HUDEP-2 (cell line): ENCODE results near the gene SIGLEC10.

ENCODE experiments used
- DNase-seq, 76 experiments: peaks; one replicate each; lab custom pipeline; 2025; ENCODE audit not compliant: unreplicated experiment in 76 of 76; lab: John Stamatoyannopoulos, UW

The SIGLEC10 gene

DNA sequence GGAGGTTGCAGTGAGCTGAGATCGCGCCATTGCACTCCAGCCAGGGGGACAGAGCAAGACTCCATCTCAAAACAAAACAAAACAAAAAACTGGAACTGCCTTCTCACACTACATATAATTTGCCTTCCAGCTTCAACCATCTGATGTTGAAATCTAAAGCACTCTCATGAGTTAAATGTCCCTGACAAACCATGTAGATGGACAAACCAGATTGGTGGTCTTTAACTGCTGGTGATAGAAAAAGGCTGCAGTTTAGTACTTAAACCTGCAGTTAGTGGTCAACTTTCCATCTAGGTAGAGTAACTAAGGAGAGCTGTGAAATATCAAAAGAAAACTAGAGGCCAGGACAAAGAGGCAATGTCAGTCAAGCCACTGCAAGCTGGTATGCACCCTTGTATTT, 21.3 kb downstream of the SIGLEC10 start:
- DNase-seq, result no peak

DNA sequence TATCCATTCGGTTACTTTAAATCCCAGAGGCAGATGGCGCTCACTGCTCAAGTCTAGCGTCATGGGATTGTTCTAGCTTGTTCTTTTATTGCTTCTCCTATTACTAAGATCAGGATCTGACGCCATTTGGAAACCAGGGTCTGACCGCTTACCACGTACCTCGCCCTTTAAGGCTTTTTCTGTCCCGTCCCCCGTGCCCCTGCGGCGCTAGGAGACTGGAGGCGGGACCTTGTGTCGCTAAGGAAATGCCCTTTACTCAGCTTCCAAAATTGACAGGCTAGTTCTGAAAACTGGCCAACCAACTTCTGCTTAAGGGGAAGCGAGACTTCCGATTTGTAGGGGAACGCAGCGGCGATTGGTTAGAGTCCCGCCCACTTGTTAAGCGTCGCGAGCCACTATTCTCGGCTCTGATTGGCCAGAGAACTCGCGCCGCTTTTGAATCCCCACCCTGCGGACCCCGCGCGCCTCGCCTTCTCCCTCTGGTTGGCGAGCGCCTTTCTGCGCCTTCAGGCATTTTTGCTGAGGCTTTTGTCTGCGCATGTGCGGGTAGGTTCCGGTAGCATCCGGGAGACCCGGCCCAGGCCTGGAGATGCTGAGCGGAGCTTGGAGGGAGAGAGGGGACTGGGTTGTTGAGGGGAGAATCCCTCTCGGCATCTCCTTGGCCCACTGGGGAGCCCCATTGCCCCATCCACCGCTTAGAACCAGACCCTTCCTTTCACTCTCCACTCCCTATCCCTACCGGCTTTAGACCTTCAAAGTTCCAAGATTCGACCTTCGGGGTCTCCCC, 23.2 kb downstream of the SIGLEC10 start:
- peak in 75 of 76 experiments; percentile 84 to 100 (median 99) for DNase-seq

DNA sequence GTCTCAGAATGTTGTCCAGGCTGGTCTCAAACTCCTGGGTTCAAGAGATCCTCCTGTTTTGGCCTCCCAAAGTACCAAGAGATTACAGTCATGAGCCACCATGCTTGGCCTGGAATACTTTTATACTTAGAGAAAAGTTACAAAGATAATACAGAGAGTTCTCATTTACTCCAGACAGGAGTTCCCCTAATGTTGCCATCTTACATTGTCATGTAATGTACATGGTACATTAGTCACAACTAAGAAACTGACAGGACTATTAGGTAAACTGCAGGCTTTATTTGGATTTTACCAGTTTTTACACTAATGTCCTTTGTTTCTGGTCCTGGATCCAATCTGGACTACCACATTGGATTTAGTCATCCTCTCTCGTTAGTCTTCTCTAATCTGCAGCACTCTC, 24.7 kb downstream of the SIGLEC10 start:
- DNase-seq, result no peak

DNA sequence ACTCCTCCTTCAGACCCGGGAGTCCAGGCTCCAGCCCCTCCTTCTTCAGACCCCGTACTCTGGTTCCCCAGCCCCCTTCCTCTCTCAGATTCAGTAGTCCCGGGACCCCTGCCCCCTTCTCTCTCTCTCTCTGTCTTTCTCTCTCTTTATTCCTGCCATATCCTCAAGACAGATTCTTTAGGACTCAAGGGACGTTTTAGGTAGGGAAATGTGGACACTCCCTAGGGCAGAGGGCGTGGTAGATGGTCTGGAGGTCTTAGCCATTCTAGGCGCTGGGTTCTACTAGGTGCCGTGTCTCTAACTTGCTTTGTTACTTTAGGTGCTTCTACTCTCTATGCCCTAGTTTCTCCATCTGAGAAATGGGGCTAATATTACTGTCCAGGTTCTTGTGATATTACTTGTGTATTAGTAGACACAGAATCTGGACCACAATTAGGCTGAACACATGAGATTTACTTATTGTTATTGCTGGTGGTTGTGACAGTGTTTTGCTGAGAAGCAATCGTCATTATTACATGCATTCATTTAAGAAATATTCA, 26.3 kb downstream of the SIGLEC10 start:
- no peak for DNase-seq

DNA sequence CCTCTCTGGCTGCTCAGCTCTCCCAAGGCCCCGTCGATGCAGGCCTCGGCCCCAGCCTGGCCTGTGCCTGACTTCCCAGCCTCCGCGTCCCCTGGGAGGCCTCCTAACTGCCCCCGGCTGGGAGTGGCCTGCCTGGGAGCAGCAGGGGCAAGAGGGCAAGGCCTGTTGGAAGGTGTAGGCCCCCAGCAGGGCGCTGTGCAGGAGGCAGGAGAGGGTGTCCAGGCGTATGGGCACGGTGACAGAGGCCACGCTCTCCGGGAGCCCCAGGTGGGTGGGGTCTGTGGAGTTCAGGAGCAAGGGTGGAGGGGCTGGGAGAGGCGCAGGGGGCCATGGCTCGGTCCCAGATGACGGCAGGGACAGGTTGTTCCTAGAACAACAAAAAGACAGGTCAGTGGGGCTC, 28.3 kb downstream of the SIGLEC10 start:
- no peak for DNase-seq

DNA sequence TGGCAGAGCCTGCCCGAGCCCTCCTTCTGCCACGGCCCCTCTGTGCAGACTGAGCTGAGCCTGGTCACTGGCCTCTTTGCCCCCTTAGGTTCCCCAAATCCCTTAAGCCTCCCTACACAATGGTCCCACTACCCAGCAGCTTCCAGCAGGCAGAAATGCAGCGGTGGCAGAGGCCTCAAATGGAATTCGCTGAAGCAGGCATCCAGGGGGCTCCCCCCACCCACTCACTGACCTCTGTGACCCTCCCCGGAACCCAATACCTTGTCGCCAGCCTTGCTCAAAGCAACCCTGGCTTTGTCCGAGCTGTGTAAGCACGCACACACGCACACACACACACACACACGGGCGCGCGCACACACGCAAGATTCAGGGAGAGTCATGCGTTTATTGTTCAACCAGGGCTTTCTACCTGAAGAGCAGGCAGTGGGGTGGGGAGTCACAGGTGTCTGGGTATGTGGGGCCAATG, 29.5 kb downstream of the SIGLEC10 start, which contains the start of gene LIM2:
Gene LIM2 (minus strand): TSS at position 51 of the 466 bp plus-strand sequence. CDS start 531 bp downstream, outside the sequence.
- DNase-seq, result no peak

DNA sequence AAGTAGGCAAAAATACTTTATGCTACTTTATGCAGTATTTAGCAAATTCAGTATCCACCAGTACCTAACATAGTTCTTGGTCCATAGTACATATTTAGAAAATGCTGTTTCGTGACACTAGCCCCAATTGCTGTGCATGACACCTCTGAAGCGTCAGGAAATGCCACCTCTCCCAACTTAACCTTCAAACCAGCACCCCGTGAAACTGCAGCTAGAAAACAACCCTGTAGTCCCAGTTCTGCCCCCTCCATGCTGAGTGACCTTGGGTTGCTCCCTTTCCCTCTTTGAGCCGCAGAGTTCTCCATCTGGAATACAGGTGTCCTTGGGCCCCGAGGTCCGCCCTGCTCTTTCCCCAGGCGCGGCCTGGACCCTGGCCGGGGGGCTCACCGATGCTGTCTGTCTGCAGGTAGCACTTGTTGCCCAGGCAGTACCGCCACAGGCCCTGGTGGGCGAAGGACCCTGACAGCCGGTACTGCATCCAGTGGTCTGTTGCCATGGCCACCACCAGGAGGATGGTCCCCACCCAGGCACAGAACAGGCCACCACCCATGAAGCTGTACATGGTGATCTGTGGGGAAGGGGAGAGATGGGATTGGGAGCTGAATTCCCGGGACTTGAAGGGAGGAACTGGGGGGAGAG, 30.4 kb downstream of the SIGLEC10 start:
- no peak for DNase-seq

DNA sequence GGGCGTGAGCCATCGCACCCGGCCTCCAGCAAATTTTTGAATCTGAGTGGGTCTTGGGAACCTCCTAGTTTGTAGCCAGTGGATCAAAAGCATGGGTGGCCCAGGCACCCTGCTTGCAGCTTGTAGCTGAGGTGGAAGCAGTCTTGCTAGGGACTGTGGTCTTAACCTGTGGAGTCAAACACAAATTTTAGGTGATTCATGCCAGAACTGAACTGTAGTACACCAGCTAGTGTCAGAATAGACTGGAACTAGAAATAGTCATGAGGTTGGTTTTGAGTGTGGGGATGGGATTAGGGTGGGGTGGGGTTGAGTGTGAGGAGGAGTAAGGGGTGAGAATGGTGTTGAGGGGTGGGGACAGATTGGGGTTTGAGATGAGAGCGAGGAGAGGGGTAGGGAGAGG, 35.4 kb downstream of the SIGLEC10 start:
- DNase-seq, result no peak

DNA sequence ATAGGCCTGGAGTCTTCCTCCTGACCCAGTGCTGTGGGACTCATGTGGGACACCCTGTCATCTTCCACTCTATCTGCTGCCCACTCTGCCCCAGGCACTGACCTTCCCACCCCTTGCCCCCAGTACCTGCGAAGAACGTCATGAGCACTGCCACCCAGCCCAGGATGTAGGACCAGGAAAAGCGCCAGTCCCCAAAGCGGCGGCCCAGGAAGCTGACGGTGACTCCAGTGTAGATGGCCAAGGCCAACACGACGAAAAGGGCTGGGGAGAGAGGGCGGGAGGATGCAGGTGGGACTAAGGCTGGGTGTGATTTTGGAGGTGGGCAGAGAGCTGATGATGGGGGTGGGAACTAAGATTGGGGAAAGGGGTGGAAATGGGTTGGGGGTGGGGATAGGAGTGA, 37.1 kb downstream of the SIGLEC10 start:
- no peak for DNase-seq

DNA sequence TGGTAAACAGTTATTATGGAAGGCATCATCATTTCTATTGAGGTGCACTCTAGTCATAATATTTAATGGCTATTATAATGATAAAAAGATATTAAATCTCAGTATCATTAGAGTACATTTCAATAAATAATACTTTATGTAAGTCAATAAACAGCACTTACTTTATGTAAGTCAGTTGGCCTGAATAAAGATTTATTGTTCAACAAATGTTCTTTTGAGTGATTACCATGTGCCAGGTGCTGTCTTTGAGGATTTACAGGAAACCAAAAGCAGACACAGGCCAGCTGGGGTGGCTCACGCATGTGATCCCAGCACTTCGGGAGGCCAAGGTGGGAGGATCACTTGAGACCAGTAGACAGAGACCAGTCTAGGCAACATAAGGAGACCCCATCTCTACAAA, 40.0 kb downstream of the SIGLEC10 start:
- DNase-seq, result no peak

DNA sequence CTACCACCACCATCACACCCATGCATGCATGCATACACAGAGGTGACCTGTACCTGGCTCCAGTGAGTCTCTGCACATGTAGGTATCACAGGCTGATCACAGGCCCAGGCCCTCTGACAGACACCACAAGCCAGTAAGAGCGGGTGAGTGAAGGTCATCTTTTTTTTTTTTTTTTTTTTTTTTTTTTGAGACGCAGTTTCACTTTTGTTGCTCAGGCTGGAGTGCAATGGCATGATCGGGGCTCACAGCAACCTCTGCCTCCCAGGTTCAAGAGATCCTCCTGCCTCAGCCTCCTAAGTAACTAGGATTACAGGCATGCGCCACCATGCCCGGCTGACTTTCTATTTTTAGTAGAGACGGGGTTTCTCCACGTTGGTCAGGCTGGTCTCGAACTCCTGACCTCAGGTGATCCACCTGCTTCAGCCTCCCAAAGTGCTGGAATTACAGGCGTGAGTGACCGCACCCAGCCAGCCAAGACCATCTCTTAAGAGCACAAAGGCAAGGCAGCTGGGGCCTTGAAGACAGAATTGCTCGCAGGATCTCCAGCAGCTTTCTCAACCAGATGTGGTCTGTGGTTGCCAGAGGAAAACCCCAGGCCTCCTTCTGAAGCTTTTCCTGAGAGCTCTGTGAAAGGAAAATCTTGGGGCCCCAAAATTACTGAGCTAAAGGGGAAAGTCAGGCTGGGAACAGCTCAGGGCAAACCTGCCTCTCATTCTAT, 41.8 kb downstream of the SIGLEC10 start:
- DNase-seq, result no peak

DNA sequence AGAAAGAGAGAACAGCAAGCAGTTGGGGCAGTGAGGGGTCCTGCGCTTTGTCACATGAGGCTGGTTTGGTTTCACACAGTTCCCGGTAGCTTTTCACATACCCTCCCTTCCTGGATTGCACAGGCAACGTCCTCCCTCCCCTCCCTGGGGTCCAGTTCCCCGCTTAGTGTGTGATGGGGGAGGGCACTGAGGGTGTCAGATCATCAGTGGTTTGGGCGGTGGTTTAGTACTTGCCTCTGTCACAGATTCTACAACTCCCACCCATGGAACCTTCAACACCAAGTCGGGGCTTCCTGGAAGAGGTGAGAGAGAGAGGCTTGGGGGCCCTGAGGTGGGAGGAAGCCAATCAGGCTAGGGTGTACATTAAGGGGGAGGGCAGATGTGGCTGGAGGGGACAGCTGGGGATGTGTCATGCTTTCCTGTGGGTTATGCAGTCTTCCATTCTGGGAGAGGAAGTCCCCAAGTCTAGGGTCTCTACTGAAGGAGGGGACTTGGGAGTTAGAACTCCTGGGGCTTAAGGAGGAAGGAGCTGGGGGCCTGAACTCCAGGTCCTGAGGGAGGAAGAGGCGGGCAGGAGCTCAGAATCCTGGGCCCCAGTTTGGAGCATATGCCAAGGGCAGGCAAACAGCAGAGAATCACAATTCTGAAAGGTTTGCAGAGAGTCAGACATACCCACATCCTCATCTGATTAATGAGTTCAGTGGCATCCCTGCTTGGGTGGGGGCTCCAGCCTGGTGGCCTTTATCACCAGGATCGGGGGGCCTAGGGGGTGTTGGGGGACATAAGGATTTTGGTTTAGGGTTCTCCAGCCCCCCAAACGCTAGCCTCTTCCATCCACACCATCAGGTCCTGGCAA, 44.6 kb downstream of the SIGLEC10 start, which contains the start of gene NKG7:
Gene NKG7 (minus strand): TSS at position 6 of the 856 bp plus-strand sequence. CDS start 119 bp downstream, outside the sequence.
- no peak for DNase-seq

DNA sequence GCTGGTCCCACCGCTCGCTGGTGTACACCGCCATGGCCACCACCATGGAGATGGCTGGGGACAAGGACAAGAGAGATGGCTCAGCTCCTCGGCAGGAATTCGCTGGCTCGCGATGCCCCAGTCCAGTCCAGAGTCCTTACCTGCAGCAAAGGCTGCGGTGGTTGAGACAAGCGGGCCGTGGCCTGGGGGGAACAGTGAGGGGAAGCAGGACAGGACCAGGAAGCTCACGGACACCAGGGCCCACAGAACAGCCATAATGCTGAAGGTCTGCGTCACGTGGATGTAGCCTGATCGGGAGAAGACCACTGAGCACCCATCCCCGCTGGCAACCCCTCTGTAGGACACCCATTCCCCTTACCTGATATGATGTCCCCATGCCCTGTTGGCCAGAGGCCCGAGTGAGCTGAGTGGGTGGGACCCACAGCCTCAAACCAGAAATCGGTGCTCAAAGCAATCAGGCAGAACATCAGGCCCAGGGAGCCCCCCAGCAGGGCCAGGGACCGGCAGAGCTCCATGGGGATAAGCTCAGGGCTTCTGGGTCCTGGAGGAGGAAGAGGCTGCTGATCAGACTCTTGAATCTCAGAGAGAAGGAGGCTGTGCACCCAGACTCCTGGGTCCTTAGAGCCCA, 45.3 kb downstream of the SIGLEC10 start:
- no peak for DNase-seq

DNA sequence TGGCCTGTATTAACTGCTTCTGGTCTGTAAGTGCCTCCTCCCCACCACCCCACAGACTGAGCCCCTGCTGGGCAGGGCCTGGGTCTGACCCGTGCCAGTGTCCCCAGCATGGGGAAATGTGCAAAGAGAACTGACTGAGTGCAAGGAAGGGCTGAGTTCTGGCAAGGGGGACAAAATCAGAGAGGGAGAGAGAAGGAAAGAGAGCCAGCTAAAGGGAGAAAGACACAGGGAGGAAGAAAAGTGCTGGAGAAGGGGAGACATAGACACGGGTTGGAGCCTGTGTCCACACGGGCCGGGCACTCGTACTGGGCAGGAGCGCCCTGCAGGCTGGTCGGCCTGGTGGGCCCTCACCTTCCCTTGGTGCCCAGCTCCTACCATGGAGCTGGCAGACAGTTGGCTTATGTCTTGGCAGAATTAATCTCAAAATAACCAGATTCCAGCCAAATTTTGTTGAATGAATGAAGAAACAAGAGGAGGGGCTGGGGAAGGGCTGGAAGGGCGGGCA, 46.2 kb downstream of the SIGLEC10 start:
- no peak for DNase-seq

DNA sequence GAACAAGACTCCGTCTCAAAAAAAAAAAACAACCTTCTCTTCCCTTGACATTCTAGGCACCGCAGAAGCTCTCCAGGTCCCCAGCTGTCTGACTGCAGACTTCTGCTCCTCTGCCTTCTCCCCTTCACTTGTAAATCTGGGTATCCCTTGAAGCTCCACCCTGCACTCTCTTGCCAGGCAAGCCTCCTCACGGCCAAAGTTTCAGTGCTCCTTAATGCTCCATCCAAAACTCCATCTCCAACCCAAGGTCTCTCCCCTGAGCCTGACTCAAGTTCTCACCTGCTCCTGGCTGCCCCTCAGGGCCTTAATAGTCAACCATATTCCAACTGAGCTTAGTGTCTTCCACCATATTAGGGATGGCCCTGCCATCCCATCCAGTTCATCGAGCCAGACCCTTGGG, 47.2 kb downstream of the SIGLEC10 start:
- DNase-seq, result no peak

DNA sequence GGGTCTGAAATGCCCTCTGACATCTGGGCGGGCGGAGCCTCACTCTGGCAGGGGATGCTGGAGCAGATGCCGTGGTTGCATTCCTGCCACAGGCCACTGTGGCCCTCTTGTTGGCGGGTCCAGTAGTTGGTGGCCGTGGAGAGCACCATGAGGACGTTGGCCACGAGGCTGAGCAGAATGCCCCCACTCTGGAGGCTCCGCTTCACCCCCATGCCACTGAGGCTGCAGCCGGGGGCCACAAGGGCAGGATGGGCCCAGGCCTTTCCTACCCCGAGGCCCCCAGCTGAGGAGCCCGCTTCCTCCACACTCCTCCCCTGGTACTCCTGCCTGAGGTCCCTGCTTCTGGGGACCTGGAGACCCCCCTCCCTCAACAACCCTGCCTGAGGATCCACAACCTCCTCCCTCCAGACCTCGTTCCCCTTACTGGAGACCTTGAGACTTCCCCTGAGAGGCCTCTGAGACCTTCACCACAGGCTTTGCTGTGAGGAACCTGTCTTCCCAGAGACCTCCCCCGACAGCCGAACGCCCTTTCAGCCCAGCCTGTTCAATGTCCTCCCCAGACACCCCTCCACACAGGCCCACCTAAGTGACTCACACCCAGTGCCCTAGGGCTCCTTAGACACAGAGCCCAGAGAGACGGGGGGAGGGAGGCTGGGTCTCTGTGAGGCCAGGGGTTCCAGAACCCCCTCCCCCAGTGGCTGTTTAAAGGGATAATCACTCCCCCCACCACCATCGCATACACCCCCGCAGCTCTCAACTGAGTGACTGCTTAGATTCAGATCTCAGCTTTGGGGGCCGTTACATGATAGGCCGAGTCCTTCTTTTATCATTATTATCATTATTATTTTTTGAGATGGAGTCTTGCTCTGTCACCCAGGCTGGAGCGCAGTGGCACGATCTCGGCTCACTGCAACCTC, 48.8 kb downstream of the SIGLEC10 start, which contains the start of gene CLDND2:
Gene CLDND2 (minus strand): TSS at position 638 of the 917 bp plus-strand sequence. CDS start 426 bp downstream, at position 212.
- DNase-seq, result no peak

DNA sequence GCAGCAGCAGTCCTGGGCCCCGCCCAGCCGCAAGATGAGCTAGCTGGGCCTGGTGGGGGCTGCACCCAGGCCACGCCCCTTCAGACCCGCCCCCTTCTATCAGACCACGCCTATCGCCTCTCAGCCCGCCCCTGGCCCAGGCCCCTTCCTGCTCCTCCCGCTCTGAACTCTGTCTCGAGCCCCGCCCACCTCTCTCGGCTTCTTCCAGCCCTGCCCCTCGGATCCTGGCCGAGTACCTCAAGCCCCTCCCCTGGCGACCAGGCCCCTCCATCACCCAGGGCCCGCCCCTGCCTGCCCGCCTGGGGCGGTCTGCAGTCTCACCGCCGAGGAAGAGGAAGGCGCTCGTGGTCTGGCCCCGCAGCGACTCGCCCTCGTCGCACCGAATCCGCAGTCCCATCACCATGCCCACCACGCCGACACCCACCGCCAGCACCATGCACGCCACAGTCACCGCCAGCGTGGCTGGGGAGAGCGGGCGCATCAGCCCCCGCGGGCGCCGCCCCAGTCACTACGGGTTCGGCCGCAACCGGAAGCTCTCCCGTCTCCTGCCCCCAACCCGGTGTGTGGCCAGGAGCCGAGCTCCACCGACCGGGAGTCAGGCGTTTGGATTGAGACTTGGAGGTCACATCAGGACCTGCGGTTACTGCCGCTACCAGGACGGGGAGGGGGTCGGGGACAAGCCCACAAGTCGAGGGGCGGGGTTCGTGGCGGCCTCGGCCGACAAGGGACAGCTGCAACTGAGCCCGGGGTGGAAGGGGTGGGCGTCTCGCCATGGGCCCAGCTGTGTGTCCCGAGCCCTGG, 49.7 kb downstream of the SIGLEC10 start:
- peak; percentile 68 to 100 (median 99) for DNase-seq

DNA sequence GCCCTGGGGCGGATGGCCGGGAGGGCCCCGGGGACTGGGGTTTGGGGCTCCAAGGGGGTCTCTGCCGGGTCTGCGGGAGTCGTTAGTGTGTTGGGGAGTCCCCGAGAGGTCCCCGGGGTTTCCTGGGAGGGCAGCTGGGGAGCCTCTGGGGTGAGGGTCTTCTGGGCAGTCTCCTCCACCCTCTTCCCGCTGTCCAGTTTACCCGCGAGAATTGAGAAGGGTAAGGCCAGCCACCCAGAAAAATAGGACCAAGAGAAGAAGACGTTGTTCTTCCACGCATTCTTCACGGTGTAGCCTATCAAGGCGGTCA, 50.2 kb downstream of the SIGLEC10 start:
- peak in 3 of 76 experiments; percentile 60 to 92 (median 70) for DNase-seq
